ENCODE results near the gene SLC30A4. TPM values are rescaled to one million over a fixed set of nuclear protein-coding genes. Genes with fewer than 3 reads are reported as not detected.

Gene SLC30A4
- total RNA-seq, 3 donors from 2014 or later, result 10.4 to 17.2 (median 16.6) TPM

- H3K9me3 ChIP-seq, result no peaks in the 10 kb centered on the region
- no peak for TF ChIP-seq CTCF (IDR thresholded peaks at IDR 0.05)
- intact Hi-C loops (cut with DNase I, micrococcal nuclease), result no loop called here
- ATAC-seq (no peak), DNase-seq (no peak)
- H3K4me3 ChIP-seq, result no peak overlapping the region
- H3K36me3 ChIP-seq (ENCODE audit: low read depth), result no peaks in the 10 kb centered on the region
- H3K4me1 ChIP-seq (ENCODE audit: low read depth), result no peaks in the 10 kb centered on the region
These were observed 53.5 kb downstream of the SLC30A4 start for GRCh38 chr15:45469027-45469426.

GRCh38 chr15:45468294-45468693 lies 54.3 kb downstream of the SLC30A4 start:
- intact Hi-C loops (cut with DNase I, micrococcal nuclease), result no loop called here
- TF ChIP-seq CTCF (IDR thresholded peaks at IDR 0.05), result no peak
- DNase-seq (no peak), ATAC-seq (no peak)
- H3K9me3 ChIP-seq, result no peaks in the 10 kb centered on the region
- H3K4me1 ChIP-seq (ENCODE audit: low read depth), result no peaks in the 10 kb centered on the region
- no peaks in the 10 kb centered on the region for H3K36me3 ChIP-seq (ENCODE audit: low read depth)
- H3K4me3 ChIP-seq, result no peak overlapping the region

- Histone ChIP-seq H3K9me3 (no peaks in the 10 kb centered on the region), H3K36me3 (ENCODE audit: low read depth) (no peaks in the 10 kb centered on the region), H3K4me3 (no peak overlapping the region), H3K4me1 (ENCODE audit: low read depth) (peaks cover 28% of the 10 kb centered on the region)
- peak; percentile 61 for ATAC-seq
- peak in 2 of 3 donors; percentile 73 to 92 for DNase-seq
- intact Hi-C loops (cut with DNase I, micrococcal nuclease), result loop anchor here in 1 of 2 donors (5.0 kb wide), 2 partner anchors 152 to 153 kb away; no protein-coding TSS in a partner anchor
- TF ChIP-seq CTCF (IDR thresholded peaks at IDR 0.05), result peak; percentile 92
These were observed 63.7 kb downstream of the SLC30A4 start for GRCh38 chr15:45458746-45459403.

GRCh38 chr15:45457641-45458539 lies 64.7 kb downstream of the SLC30A4 start:
- intact Hi-C loops (cut with DNase I, micrococcal nuclease), result loop anchor here in 1 of 2 donors (5.0 kb wide), 2 partner anchors 151 to 154 kb away; no protein-coding TSS in a partner anchor
- Histone ChIP-seq H3K4me1 (ENCODE audit: low read depth) (peaks cover 28% of the 10 kb centered on the region), H3K9me3 (no peaks in the 10 kb centered on the region), H3K4me3 (no peak overlapping the region), H3K36me3 (ENCODE audit: low read depth) (no peaks in the 10 kb centered on the region)
- peak in 1 of 3 donors; percentile 95 for DNase-seq
- TF ChIP-seq CTCF (IDR thresholded peaks at IDR 0.05), result peak; percentile 67
- ATAC-seq, result peak; percentile 76

GRCh38 chr15:45457220-45457619 lies 65.3 kb downstream of the SLC30A4 start:
- intact Hi-C loops (cut with DNase I, micrococcal nuclease), result loop anchor here in 1 of 2 donors (5.0 kb wide), 2 partner anchors 150 to 155 kb away; no protein-coding TSS in a partner anchor
- Histone ChIP-seq H3K4me3 (no peak overlapping the region), H3K9me3 (no peaks in the 10 kb centered on the region), H3K36me3 (ENCODE audit: low read depth) (no peaks in the 10 kb centered on the region), H3K4me1 (ENCODE audit: low read depth) (peaks cover 28% of the 10 kb centered on the region)
- DNase-seq, result no peak
- TF ChIP-seq CTCF (IDR thresholded peaks at IDR 0.05), result no peak
- ATAC-seq, result peak; percentile 6

Measured in mucosa of descending colon (tissue), 3 donors.